NCI-H748 treated with DMSO at 0.1 percent for 48 hours (cell line): ENCODE results near the gene ARL5B.

ENCODE experiments used
- DNase-seq: peaks from one replicate; lab custom pipeline; 2025; lab: John Stamatoyannopoulos, UW

ARL5B gene

DNA sequence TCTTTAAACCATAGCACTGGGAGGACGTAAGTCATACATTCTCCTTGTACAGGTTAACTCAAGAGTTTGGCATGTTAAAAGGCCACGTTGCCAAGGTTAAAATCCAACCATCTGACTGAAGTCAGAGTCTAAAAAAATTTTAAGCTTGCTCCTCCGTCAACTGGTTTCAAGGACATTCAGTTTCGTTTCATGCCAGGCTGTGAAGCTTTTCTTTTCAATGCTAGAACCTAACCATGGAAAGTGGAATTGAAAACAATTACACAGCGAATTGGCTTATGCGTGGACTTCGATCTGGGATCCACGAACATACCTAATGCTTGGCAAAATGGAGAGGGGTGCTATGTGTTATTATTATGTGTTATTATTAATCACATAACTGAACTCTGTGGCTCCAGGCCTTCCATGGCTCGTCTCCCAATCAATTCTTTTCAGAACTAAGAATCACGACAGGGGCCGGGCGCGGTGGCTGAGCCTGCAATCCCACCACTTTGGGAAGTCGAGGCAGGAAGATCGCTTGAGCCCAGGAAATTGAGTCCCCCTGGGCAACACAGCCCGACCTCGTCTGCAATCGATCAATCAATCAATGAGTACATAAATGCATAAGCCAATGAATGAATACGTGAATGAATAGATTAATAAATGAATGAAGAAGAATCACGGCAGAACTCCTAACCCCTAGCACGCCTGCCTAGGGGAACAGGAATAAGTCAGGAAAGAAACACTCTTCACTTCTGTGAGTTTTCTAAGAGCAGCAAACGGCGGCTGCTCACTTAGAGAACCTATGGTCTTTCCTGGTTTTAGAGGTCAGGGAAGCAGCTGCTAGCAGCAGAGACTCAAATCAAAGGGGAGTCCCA, 733 bp upstream of the ARL5B start:
- DNase-seq: no peak

DNA sequence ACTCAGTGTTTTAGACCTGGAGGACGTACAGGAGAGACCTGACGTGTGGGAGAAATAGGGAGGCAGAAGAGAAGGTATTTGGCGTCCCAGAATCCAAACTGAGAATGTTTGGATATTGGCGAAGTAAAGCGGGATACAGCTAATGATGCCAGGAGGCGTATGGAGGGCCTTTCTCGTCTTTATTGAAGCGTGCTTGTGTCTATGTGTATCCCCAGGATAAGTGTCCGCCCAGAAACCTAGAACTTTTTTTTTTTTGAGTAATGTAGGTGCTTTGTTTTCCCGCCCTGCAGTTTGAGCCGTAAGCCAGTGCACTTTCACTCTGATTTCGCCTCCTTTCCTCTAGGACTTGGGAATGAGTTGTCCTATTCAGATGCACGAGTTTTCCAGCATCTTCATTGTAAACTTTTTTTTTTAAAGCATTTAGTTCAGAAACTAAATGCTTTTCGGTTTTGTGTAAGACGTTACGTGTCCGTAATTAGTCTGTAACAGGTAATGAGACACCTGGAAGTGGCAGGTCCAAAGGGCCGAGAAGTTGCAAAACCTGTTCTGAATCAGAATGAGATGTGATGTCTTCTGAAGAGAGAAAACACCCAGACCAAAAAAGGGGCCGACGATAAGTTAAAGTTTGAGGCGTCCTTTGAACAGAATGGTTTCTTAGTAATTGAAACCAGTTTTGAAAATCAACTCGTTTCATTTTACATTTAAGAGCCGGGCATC, 746 bp downstream of the ARL5B start:
- peak; percentile 26 for DNase-seq

GRCh38 chr10:18660816-18661431, 1.7 kb downstream of the ARL5B start:
- DNase-seq: no peak

DNA sequence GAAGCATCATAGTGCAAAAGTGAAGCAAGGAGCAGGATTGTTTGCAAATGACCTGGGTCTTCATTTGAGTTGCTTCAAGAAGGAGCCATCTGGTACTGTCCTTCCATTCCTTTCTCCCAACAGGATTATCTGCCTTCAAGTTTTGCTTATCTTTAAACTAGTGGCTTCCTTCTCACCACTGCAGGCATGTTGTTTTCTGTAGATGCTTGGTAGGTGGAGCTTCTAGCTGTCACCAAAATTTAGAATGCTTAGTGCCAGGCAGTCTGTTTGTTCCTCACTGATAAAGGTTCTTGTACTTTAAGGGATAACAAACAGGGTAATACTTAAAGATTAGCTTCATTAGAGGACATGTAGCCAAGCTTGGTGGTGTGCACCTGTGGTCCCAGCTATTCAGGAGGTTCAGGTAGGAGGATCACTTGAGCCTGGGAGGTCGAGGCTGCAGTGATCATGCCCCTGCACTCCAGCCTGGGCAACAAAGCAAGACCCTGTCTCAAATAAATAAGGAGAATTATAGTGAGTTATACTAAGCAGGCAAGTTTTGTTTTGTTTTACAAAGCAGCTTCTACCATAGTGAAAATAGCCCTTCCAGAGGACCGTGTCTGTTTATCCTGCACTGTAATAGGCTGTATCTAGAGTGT, 5.7 kb downstream of the ARL5B start:
- no peak for DNase-seq

- no peak for DNase-seq
These were observed 6.8 kb downstream of the ARL5B start for GRCh38 chr10:18665815-18666558.

- DNase-seq: no peak
These were observed 7.6 kb downstream of the ARL5B start for GRCh38 chr10:18666810-18667209.

- DNase-seq: no peak
These were observed 8.8 kb downstream of the ARL5B start for GRCh38 chr10:18668026-18668425.

GRCh38 chr10:18675086-18675801, 16.0 kb downstream of the ARL5B start:
- no peak for DNase-seq

- DNase-seq: no peak
These were observed 21.5 kb downstream of the ARL5B start for GRCh38 chr10:18680754-18681153.

- DNase-seq: no peak
These were observed 22.1 kb downstream of the ARL5B start for GRCh38 chr10:18681366-18681765.

GRCh38 chr10:18681971-18682411, 22.8 kb downstream of the ARL5B start:
- no peak for DNase-seq

DNA sequence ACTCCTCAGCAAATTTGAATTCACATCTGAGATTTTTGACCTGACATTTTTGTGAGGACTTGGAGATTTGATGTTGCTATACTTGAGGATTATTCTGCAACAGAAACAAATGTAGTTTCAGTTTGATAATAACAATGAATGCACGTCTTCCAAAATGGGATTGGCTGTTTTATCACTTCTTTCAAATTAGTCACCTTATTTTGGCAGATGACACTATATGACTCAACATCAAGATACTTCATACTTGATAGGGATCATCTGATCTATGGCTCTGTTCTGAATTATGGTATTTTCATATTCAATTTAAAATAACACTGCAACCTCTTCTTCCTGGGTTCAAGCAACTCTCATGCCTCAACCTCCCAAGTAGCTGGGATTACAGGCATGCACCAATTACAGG, 24.2 kb downstream of the ARL5B start:
- DNase-seq: no peak

GRCh38 chr10:18684416-18684815, 25.2 kb downstream of the ARL5B start:
- DNase-seq: no peak

- DNase-seq: no peak
These were observed 25.7 kb downstream of the ARL5B start for GRCh38 chr10:18684953-18685352.

DNA sequence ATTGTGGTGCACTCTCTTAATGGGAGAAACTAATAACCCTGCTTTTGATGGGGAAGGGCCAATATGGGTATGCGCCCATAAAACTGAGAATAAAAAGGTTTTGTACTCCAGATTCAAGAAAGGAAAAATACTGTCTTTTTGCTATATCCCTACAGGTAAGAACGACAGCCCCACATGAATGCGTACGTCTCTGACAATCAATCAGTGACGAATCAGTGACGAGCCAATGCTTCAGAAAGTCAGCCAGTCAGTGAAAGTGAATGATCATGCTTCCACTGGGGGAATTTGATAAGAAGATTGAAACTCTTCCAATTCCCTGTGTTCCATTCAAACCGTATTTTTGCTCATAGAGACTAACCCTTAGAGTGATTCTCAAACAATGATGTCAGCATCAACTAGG, 26.3 kb downstream of the ARL5B start:
- DNase-seq: no peak

- DNase-seq: no peak
These were observed 28.0 kb downstream of the ARL5B start for GRCh38 chr10:18687195-18687594.

DNA sequence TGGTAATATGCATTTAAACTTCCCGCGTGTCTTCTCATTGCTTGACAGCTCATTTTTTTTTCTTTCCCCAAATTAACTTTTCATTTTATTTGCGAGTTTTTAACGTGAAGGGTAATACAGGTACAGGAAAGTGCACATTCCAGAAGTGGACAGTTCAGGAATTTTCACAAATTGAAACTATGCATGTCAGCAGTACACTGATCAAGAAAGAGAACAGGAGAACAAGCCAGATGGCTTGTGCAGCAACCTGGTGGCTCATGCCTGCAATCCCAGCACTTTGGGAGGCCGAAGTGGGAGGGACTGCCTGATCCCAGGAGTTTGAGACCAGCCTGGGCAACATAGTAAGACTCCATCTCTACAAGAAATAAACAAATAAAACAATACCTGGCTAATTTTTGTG, 28.5 kb downstream of the ARL5B start:
- no peak for DNase-seq

DNA sequence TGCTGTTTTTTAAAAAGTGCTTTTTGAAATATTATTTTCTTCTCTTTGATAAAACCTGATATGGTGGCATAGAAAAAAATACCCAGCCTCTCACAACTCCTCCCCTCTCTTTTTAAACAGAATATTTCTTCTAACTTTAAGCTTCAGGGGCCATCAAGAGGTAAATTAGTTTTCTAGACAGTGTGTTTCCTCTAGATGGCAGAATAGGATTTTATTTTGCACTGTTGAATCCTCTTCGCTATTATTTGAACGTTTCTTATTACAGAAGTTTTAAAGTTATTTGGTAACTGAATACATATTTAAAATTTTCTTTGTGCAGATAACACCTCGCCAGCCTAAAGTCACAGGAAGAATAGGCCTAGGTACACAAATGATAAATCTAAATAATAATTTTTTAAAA, 30.3 kb downstream of the ARL5B start:
- DNase-seq: peak; percentile 17

DNA sequence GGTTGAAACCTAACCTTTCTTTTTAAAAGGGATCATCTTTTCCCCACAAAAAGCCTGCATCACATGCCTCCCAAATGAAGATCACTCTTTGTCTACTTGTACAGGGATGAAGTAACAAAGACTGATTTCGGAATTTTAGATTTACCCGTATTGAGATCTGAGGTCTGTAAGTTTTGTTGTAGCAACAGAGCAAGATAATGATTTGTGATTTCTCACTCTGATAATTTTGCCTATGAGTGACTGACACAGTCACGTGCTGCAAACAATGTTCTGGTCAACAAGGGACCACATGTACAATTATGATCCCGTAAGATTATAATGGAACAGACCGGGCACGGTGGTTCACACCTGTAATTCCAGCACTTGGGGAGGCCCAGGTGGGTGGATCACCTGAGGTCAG, 31.3 kb downstream of the ARL5B start:
- no peak for DNase-seq

DNA sequence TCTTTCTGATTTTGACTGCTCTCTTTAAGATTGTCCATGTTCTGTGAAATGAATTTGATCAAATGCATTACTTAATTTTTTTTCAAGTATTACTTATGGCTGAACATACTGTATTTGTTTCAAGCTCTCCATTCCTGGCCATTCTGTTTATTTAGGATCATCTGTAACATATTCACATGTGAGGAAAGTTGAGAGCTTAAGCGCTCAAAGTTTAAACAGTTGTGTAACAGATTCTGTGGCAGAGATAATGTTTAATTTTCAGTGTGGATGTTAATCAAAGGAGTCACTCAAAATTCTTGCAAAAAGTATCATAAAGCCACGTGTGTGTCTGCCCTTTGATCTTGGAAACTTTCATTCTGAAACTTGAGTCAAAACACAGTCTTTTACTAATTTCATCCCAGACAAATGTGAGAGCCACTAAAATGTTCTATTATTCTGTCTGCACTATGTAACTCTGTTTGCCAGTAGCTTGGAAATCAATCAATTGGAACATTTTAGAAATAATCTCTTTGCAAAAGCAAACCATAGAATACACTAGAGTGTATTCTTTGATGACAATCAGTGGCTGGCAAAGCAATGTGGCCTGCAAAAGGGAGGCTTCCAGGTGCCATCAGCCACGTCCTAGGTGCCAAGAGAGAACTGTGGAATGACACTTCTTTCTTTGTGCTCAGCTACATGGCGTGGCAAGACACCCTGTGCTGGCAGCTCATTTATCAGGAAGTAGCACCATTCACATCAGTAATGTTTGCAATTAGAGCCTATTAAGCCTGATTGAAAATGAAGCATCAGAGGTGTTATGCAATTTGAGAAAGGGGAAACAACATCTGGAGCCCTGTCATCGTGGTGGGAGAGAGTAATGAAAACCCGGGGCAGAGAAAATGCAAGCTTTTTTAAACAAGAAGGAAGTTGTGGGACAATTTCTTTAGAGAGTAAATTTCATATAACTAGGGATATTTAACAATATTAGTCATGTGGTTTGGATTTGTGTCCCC, 40.9 kb downstream of the ARL5B start:
- no peak for DNase-seq
